HL-60/S4 treated with retinoic acid at 250 ng/mL for 4 days and 3 days (cell line): ENCODE measurements around the gene DDX10.

ENCODE experiments used
- in situ Hi-C: fragments of 300-500 bp; cut with MboI; formaldehyde crosslinking; loops from 2 replicates; pipeline ENCODE4 v1.7.0; 2022; ENCODE audit warnings: low sequenced_read_pairs

The DDX10 gene

GRCh38 chr11:108927791-108928545, 263.1 kb downstream of the DDX10 start:
- in situ Hi-C loops, result no loop called here

GRCh38 chr11:108929241-108929640, 264.4 kb downstream of the DDX10 start:
- in situ Hi-C loops, result no loop called here

- in situ Hi-C loops, result no loop called here
Measured at GRCh38 chr11:108931168-108931567, 266.3 kb downstream of the DDX10 start.

GRCh38 chr11:108933630-108934029, 268.8 kb downstream of the DDX10 start:
- in situ Hi-C loops, result no loop called here

GRCh38 chr11:108934289-108934688, 269.4 kb downstream of the DDX10 start:
- in situ Hi-C loops, result no loop called here

- in situ Hi-C loops, result no loop called here
Measured at GRCh38 chr11:108934696-108935095, 269.8 kb downstream of the DDX10 start.

- in situ Hi-C loops, result no loop called here
Measured at GRCh38 chr11:108937746-108938145, 272.9 kb downstream of the DDX10 start.

GRCh38 chr11:108938604-108939003, 273.7 kb downstream of the DDX10 start:
- in situ Hi-C loops, result no loop called here

GRCh38 chr11:108939135-108939534, 274.3 kb downstream of the DDX10 start:
- in situ Hi-C loops, result no loop called here

- in situ Hi-C loops, result no loop called here
Measured at GRCh38 chr11:108943853-108944252, 279.0 kb downstream of the DDX10 start.

GRCh38 chr11:108944471-108945178, 279.8 kb downstream of the DDX10 start:
- in situ Hi-C loops, result no loop called here

GRCh38 chr11:108945341-108945740, 280.5 kb downstream of the DDX10 start:
- in situ Hi-C loops, result no loop called here

- in situ Hi-C loops, result no loop called here
Measured at GRCh38 chr11:108947654-108948570, 283.0 kb downstream of the DDX10 start.

GRCh38 chr11:108958368-108959104, 293.7 kb downstream of the DDX10 start:
- in situ Hi-C loops, result no loop called here

GRCh38 chr11:108959105-108959761, 294.4 kb downstream of the DDX10 start:
- in situ Hi-C loops, result no loop called here

- in situ Hi-C loops, result no loop called here
Measured at GRCh38 chr11:108959874-108960273, 295.0 kb downstream of the DDX10 start.

GRCh38 chr11:108960501-108960900, 295.6 kb downstream of the DDX10 start:
- in situ Hi-C loops, result no loop called here

- in situ Hi-C loops, result no loop called here
Measured at GRCh38 chr11:108961095-108961494, 296.2 kb downstream of the DDX10 start.

GRCh38 chr11:108963118-108963517, 298.2 kb downstream of the DDX10 start:
- in situ Hi-C loops, result no loop called here
